Effector memory CD4-positive, alpha-beta T cell (primary cell): ENCODE results near the gene FCER1A.
"Not testable (repeated sequence)": the region's sequence is repeated elsewhere in the genome, so short reads cannot be mapped to it uniquely, and the experiment has no call there.

Experiments used
- DNase-seq, 3 donors: peaks; one replicate each; pipeline ENCODE4 v3.0.0-alpha.2; 2020
- H3K27ac ChIP-seq: 2 replicates; pipeline ENCODE4 v1.7.0; 2013; ENCODE audit warnings: mild to moderate bottlenecking, low read length, moderate library complexity; ENCODE audit not compliant: insufficient read depth, poor library complexity, severe bottlenecking
- H3K27me3 ChIP-seq: replicated peaks from 2 replicates; pipeline ENCODE4 v1.7.0; 2013; ENCODE audit warnings: mild to moderate bottlenecking, low read length; ENCODE audit not compliant: insufficient read depth, control insufficient read depth, poor library complexity, severe bottlenecking
- H3K36me3 ChIP-seq: 2 replicates; pipeline ENCODE4 v1.7.0; 2013; ENCODE audit warnings: mild to moderate bottlenecking, low read length, moderate library complexity; ENCODE audit not compliant: control insufficient read depth, insufficient read depth
- H3K4me1 ChIP-seq: 2 replicates; pipeline ENCODE4 v1.7.0; 2013; ENCODE audit warnings: low read length, mild to moderate bottlenecking; ENCODE audit not compliant: control insufficient read depth, insufficient read depth, poor library complexity, severe bottlenecking
- H3K4me3 ChIP-seq: 2 replicates; pipeline ENCODE4 v1.7.0; 2013; ENCODE audit warnings: low read length, low read depth, mild to moderate bottlenecking; ENCODE audit not compliant: insufficient read depth, poor library complexity, severe bottlenecking
- H3K9me3 ChIP-seq: 2 replicates; pipeline ENCODE4 v1.7.0; 2013; ENCODE audit warnings: mild to moderate bottlenecking, low read length, moderate library complexity; ENCODE audit not compliant: control insufficient read depth

FCER1A gene

GRCh38 chr1:159342761-159343425 is 40.8 kb downstream of the FCER1A start:
- Histone ChIP-seq H3K36me3 (no peaks in the 10 kb centered on the region), H3K4me3 (no peak overlapping the region), H3K27ac (no peak overlapping the region), H3K27me3 (no peaks in the 10 kb centered on the region), H3K9me3 (no peaks in the 10 kb centered on the region), H3K4me1 (no peaks in the 10 kb centered on the region)
- no peak for DNase-seq

GRCh38 chr1:159349374-159349773 is 47.2 kb downstream of the FCER1A start:
- not testable (repeated sequence) for H3K4me1 ChIP-seq, H3K4me3 ChIP-seq, H3K36me3 ChIP-seq, H3K27me3 ChIP-seq, H3K27ac ChIP-seq, DNase-seq, H3K9me3 ChIP-seq

- no peak overlapping the region for H3K27ac ChIP-seq
- no peak overlapping the region for H3K4me3 ChIP-seq
- H3K4me1 ChIP-seq = no peaks in the 10 kb centered on the region
- H3K36me3 ChIP-seq = no peaks in the 10 kb centered on the region
- H3K27me3 ChIP-seq = no peaks in the 10 kb centered on the region
- no peak for DNase-seq
- H3K9me3 ChIP-seq = no peaks in the 10 kb centered on the region
These were observed 50.3 kb downstream of the FCER1A start for GRCh38 chr1:159352436-159352835.
